Activated T-cell treated with anti-CD3 and anti-CD28 coated beads for 48 hours (primary cell): ENCODE measurements around the gene CCR5AS.

Experiments
- DNase-seq: peaks from one replicate; pipeline ENCODE4 v3.0.0-alpha.2; 2020; ENCODE audit warnings: low read depth

Gene CCR5AS

GRCh38 chr3:46378426-46378942 is 28.4 kb downstream of the CCR5AS start:
- peak; percentile 68 for DNase-seq

- DNase-seq = no peak
Measured at GRCh38 chr3:46375814-46376213, 31.1 kb downstream of the CCR5AS start.

- no peak for DNase-seq
Measured at GRCh38 chr3:46375218-46375617, 31.6 kb downstream of the CCR5AS start.

GRCh38 chr3:46374755-46375154 is 32.1 kb downstream of the CCR5AS start:
- no peak for DNase-seq

GRCh38 chr3:46372492-46373359 is 34.1 kb downstream of the CCR5AS start:
- no peak for DNase-seq

- no peak for DNase-seq
Measured at GRCh38 chr3:46371519-46372340, 35.1 kb downstream of the CCR5AS start.

- DNase-seq = no peak
Measured at GRCh38 chr3:46370839-46371518, 35.9 kb downstream of the CCR5AS start, which contains the start of gene CCR5. CCR5 (plus strand) TSS chr3:46370946; CDS start chr3:46372903, 1,957 bp downstream.

- peak; percentile 30 for DNase-seq
Measured at GRCh38 chr3:46369675-46370132, 37.2 kb downstream of the CCR5AS start.

GRCh38 chr3:46369151-46369550 is 37.7 kb downstream of the CCR5AS start:
- DNase-seq = no peak

GRCh38 chr3:46368569-46368968 is 38.3 kb downstream of the CCR5AS start:
- DNase-seq = peak; percentile 43

- no peak for DNase-seq
Measured at GRCh38 chr3:46367811-46368210, 39.1 kb downstream of the CCR5AS start.

- no peak for DNase-seq
Measured at GRCh38 chr3:46365737-46366524, 40.9 kb downstream of the CCR5AS start.

GRCh38 chr3:46365041-46365440 is 41.8 kb downstream of the CCR5AS start:
- no peak for DNase-seq

- DNase-seq = no peak
Measured at GRCh38 chr3:46361408-46362283, 45.2 kb downstream of the CCR5AS start.

- DNase-seq = no peak
Measured at GRCh38 chr3:46360907-46361306, 46.0 kb downstream of the CCR5AS start.

- no peak for DNase-seq
Measured at GRCh38 chr3:46359733-46360493, 47.0 kb downstream of the CCR5AS start.

GRCh38 chr3:46358466-46358865 is 48.4 kb downstream of the CCR5AS start:
- no peak for DNase-seq

- DNase-seq = no peak
Measured at GRCh38 chr3:46356909-46357308, 50.0 kb downstream of the CCR5AS start.

- DNase-seq = no peak
Measured at GRCh38 chr3:46356276-46356675, 50.6 kb downstream of the CCR5AS start.
